ENCODE measurements around the gene ITPR1. TPM values are rescaled to one million over a fixed set of nuclear protein-coding genes. Genes with fewer than 3 reads are reported as not detected.

The ITPR1 gene
- total RNA-seq, 1 experiment from 2014 or later, result 11.3 TPM

DNA sequence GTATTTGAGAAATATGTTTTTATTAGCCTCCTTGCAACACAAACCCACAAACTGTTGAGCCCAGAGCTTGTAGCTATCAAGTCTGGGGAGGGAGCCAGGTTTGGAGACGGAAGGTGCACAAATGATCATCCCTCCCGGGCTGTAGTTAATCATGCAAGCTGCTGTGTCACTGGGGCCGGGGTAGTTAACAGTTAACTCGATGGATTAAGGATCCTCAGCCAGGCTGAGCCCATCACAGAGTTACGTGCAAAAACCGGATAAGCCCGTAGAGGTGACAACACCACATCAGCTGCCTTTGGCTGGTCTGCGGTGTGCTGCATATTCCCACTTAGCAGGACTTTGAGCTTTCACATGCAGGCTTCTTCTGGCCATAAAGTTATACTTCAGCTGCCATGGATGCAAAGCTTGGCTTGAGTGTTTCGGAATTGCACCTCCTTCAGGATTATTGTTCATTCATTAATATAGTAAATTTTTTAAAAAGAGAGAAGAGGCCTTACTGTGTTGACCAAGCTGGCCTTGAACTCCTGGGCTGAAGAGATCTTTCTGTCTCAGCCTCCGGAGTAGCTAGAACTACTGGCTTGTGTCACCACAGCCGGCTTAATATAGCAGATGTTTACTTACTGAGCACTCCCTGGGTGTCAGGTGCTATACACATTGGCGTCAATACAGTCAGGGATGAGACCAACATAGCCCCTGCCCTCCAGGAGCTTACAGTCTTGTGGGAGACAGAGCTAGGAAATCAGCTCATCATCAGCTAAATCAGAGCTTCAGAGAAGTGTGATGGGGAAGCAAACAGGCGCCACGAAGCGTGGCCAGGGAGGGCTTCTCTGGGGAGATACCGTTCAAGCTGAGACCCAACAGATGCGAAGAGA, 259.3 kb downstream of the ITPR1 start:
- no peak for DNase-seq
- Histone ChIP-seq H3K4me2 (no peak overlapping the region), H3K9me3 (ENCODE audit: insufficient read depth, low read depth) (no peaks in the 10 kb centered on the region), H3F3A (ENCODE audit: insufficient read depth, low read depth) (peaks cover 4% of the 10 kb centered on the region; the same call in 1 of the 2 replicates), H4K20me1 (ENCODE audit: insufficient read depth) (no peaks in the 10 kb centered on the region), H2AFZ (no peak overlapping the region), H3K27ac (peak overlapping the region; percentile 61), H3K9me2 (ENCODE audit: insufficient read depth) (no peaks in the 10 kb centered on the region), H3K36me3 (ENCODE audit: low read depth) (no peaks in the 10 kb centered on the region), H3K79me2 (ENCODE audit: low read depth) (no peaks in the 10 kb centered on the region), H3K4me1 (replicated peaks; ENCODE audit: insufficient read depth) (peaks cover 19% of the 10 kb centered on the region), H3K4me3 (no peak overlapping the region), H3K27me3 (ENCODE audit: insufficient read depth, low read depth) (no peaks in the 10 kb centered on the region)
- ChIA-PET CTCF (no interaction called here), POLR2A (ENCODE audit: unreplicated experiment) (interaction anchor here (0.7 kb wide), 1 partner anchor 153 kb away, joined by 4 read pairs; no protein-coding TSS in a partner anchor)
- BruUV-seq (replicated peaks), result no TSS peak
- intact Hi-C loops (cut with micrococcal nuclease; ENCODE audit: unreplicated experiment), result no loop called here
- TF ChIP-seq, protein P1, sequence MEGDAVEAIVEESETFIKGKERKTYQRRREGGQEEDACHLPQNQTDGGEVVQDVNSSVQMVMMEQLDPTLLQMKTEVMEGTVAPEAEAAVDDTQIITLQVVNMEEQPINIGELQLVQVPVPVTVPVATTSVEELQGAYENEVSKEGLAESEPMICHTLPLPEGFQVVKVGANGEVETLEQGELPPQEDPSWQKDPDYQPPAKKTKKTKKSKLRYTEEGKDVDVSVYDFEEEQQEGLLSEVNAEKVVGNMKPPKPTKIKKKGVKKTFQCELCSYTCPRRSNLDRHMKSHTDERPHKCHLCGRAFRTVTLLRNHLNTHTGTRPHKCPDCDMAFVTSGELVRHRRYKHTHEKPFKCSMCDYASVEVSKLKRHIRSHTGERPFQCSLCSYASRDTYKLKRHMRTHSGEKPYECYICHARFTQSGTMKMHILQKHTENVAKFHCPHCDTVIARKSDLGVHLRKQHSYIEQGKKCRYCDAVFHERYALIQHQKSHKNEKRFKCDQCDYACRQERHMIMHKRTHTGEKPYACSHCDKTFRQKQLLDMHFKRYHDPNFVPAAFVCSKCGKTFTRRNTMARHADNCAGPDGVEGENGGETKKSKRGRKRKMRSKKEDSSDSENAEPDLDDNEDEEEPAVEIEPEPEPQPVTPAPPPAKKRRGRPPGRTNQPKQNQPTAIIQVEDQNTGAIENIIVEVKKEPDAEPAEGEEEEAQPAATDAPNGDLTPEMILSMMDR (conservative IDR thresholded peaks at IDR 0.05), result no peak
- no peak for TF ChIP-seq EZH2 (IDR thresholded peaks at IDR 0.05; ENCODE audit: low read depth)

DNA sequence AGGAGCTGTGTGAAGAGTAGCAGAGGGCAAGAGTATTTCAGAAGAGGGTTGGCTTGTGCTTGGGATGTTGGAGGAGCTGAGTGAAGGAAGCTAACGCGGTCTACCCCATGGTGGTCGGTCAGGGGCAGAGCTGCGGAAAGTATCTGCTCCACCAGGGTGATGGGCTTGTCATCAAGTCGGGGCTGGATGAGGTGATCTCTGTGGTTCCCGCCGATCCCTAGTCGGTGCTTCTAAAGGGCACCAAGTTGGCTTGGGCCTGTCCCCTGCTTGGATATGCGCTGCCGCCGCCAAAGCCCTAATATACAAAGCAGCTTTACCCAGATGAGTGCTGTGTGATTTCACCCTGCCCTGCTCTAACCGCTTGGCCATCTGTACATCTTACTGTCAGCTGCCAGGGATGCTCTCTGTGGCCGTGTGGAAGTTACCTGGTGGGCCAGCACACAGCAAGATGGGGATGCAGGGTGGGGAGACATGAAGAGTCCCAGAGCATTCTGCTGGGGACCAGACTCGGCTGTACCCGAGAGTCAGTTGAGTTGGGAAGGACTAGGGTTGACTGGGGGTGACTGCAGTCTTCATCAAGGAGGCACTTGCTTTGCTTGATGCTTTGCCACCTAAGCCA, 260.0 kb downstream of the ITPR1 start:
- peaks cover 19% of the 10 kb centered on the region for H3K4me1 ChIP-seq (replicated peaks; ENCODE audit: insufficient read depth)
- DNase-seq, result no peak
- H4K20me1 ChIP-seq (ENCODE audit: insufficient read depth), result no peaks in the 10 kb centered on the region
- POLR2A ChIA-PET (ENCODE audit: unreplicated experiment), result no interaction called here
- no peaks in the 10 kb centered on the region for H3K27me3 ChIP-seq (ENCODE audit: insufficient read depth, low read depth)
- no peak overlapping the region for H2AFZ ChIP-seq
- CTCF ChIA-PET, result no interaction called here
- no peak overlapping the region for H3K4me2 ChIP-seq
- H3K9me3 ChIP-seq (ENCODE audit: insufficient read depth, low read depth), result no peaks in the 10 kb centered on the region
- no peaks in the 10 kb centered on the region for H3K79me2 ChIP-seq (ENCODE audit: low read depth)
- TF ChIP-seq EZH2 (IDR thresholded peaks at IDR 0.05; ENCODE audit: low read depth), result no peak
- TF ChIP-seq, protein P1 (conservative IDR thresholded peaks at IDR 0.05), result no peak
- H3K36me3 ChIP-seq (ENCODE audit: low read depth), result no peaks in the 10 kb centered on the region
- 0 out of 2 replicates have a peak overlapping the region, but pooled peaks have one; percentile 19 for H3K27ac ChIP-seq
- peaks cover 4% of the 10 kb centered on the region; the same call in 1 of the 2 replicates for H3F3A ChIP-seq (ENCODE audit: insufficient read depth, low read depth)
- no peaks in the 10 kb centered on the region for H3K9me2 ChIP-seq (ENCODE audit: insufficient read depth)
- intact Hi-C loops (cut with micrococcal nuclease; ENCODE audit: unreplicated experiment), result no loop called here
- BruUV-seq (replicated peaks), result no TSS peak
- H3K4me3 ChIP-seq, result no peak overlapping the region

DNA sequence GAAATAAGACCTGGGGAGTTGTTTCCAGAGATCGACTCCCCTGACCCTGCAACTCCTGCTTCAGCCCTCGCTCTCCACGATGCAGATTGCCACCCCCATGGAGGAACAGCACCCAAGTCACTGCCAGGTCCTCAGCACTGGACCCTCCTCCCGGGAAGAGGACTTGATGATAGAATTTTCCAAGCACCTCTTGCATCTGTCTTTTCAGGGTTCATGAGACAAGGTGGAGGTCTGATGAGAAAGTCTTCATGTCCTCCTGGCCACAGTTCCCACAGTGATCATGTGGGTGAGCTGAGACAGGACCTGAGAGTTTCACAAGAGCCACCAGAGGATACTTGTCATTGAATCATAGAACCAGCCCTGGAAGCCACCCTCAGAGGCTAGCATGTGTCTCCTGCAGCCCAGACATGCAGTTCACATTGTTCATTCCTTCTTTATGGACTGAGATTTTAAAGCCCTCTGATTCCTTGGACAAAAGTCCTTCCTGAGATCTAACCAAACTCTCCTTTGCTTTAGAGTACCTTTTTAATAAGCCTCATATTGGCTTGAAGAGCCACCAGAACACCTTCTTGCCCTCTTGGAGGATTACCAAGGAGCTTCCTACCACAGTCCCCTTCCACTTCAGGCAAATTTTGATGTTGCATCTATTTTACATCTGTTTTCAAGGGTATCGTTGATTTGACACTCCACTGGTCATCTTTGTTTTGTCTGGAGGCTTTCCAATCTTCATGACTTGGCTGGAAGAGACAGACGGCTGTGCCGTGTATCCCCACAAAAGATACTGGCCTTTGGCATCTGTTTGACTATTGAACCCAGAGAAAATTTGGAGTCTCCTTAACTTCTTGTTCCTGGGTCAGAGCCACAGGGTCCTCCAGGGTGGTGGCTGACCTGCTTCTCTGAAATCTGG, 261.3 kb downstream of the ITPR1 start:
- H2AFZ ChIP-seq, result no peak overlapping the region
- intact Hi-C loops (cut with micrococcal nuclease; ENCODE audit: unreplicated experiment), result no loop called here
- no peaks in the 10 kb centered on the region for H3K9me3 ChIP-seq (ENCODE audit: insufficient read depth, low read depth)
- no peaks in the 10 kb centered on the region for H3K79me2 ChIP-seq (ENCODE audit: low read depth)
- H3K27me3 ChIP-seq (ENCODE audit: insufficient read depth, low read depth), result no peaks in the 10 kb centered on the region
- peaks cover 4% of the 10 kb centered on the region; the same call in 1 of the 2 replicates for H3F3A ChIP-seq (ENCODE audit: insufficient read depth, low read depth)
- TF ChIP-seq, protein P1 (conservative IDR thresholded peaks at IDR 0.05), result no peak
- no peak for TF ChIP-seq EZH2 (IDR thresholded peaks at IDR 0.05; ENCODE audit: low read depth)
- H3K9me2 ChIP-seq (ENCODE audit: insufficient read depth), result no peaks in the 10 kb centered on the region
- H3K36me3 ChIP-seq (ENCODE audit: low read depth), result no peaks in the 10 kb centered on the region
- peaks cover 19% of the 10 kb centered on the region for H3K4me1 ChIP-seq (replicated peaks; ENCODE audit: insufficient read depth)
- H3K27ac ChIP-seq, result no peak overlapping the region
- no peaks in the 10 kb centered on the region for H4K20me1 ChIP-seq (ENCODE audit: insufficient read depth)
- no peak overlapping the region for H3K4me2 ChIP-seq
- no TSS peak for BruUV-seq (replicated peaks)
- POLR2A ChIA-PET (ENCODE audit: unreplicated experiment), result no interaction called here
- no peak overlapping the region for H3K4me3 ChIP-seq
- no peak for DNase-seq
- CTCF ChIA-PET, result no interaction called here

Data from PC-9 (cell line).